HG03354 (cell line): ENCODE data around the gene LAMB2.
A peak's percentile ranks its signal among the peaks of the same experiment; 100 is the strongest.

Experiments used
- ATAC-seq: cut with Tn5 transposase; IDR thresholded peaks from one replicate; pipeline ENCODE4 v1.9.1; 2021; ENCODE audit warnings: mild to moderate bottlenecking; ENCODE audit not compliant: unreplicated experiment, poor library complexity, severe bottlenecking

Gene LAMB2

GRCh38 chr3:49092938-49093852 is 39.7 kb downstream of the LAMB2 start:
- ATAC-seq = peak; percentile 44

DNA sequence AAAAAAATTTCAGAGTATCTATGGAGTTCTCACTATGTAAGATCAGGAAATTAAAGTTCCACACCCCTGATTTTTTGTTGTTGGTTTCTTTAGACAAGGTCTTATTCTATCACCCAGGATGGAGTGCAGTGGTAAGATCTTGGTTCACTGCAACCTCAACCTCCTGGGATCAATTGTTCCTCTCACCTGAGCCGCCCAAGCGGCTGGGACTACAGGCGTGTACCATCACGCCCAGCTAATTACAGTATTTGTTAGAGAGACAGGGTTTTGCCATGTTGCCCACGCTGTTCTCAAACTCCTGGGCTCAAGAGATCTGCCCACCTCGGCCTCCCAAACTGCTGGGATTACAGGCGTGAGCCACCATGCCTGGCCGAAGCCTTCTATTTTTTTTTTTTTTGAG is 51.4 kb downstream of the LAMB2 start:
- no peak for ATAC-seq

- no peak for ATAC-seq
Measured at GRCh38 chr3:49079270-49079669, 53.6 kb downstream of the LAMB2 start.

- no peak for ATAC-seq
Measured at GRCh38 chr3:49076646-49077045, 56.2 kb downstream of the LAMB2 start.

DNA sequence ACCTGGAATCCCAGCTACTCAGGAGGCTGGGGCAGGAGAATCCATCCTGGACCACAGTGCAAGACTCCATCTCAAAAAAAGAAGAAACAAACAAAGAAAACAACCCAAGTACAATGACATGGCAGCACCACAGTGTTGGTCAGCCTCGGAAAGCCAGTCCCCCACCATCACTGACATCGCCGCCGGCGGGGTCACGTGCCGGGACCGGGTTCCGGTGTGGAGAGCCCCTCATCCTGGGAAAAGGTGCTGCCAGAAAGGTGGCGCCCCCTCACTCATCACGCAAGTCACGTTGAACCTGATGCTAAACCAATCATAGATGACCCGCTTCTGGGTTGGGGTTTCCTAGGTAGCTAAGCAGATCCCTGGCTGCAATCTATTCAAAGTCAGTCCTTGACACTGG is 56.7 kb downstream of the LAMB2 start:
- ATAC-seq = no peak
